Caco-2 (cell line): ENCODE measurements around the gene MAN2C1. TPM values are rescaled to one million over a fixed set of nuclear protein-coding genes. Genes with fewer than 3 reads are reported as not detected.

Experiments
- BruUV-seq: library from RNA; stranded (reverse); fragments of 400-500 nt; replicated peaks from 2 replicates; lab custom pipeline; 2021; lab: Mats Ljungman, UMichigan
- CTCF ChIA-PET: fragments of 300-600 bp; sonication (Branson Sonifier 250); formaldehyde crosslinking; loops from one replicate; lab custom pipeline; 2022; ENCODE audit warnings: antibody characterized with exemption; lab: Charles Lee
- POLR2A ChIA-PET: fragments of 300-600 bp; sonication (Branson Sonifier 250); formaldehyde crosslinking; loops from one replicate; lab custom pipeline; 2022; ENCODE audit warnings: antibody characterized with exemption; lab: Charles Lee
- DNase-seq, 2 experiments: peaks; one replicate each; pipeline versions ENCODE4 v3.0.0 to v3.0.0-alpha.2; 2020 to 2022
- H3K27me3 ChIP-seq: replicated peaks from 2 replicates; pipeline ENCODE4 v1.6.0; 2011; ENCODE audit warnings: low read length; ENCODE audit not compliant: control insufficient read depth, insufficient read depth
- H3K36me3 ChIP-seq: 2 replicates; pipeline ENCODE4 v1.5.1; 2011; ENCODE audit warnings: low read length; ENCODE audit not compliant: control insufficient read depth, insufficient read depth
- H3K4me1 ChIP-seq: fragments of 250-450 bp; sonication (Bioruptor Pico); 2 replicates; pipeline ENCODE4 v1.5.1; 2020; ENCODE audit warnings: mild to moderate bottlenecking
- H3K4me3 ChIP-seq: 2 replicates; pipeline ENCODE4 v1.5.1; 2011; ENCODE audit warnings: low read depth, mild to moderate bottlenecking, control low read depth, low read length
- H3K9me3 ChIP-seq: fragments of 250-450 bp; sonication (Bioruptor Pico); 2 replicates; pipeline ENCODE4 v1.5.1; 2020; ENCODE audit warnings: mild to moderate bottlenecking, moderate library complexity
- H3K27ac Mint-ChIP-seq: one replicate; pipeline ENCODE4 v1.8.0; 2022; ENCODE audit warnings: mixed read lengths; ENCODE audit not compliant: unreplicated experiment
- H3K27me3 Mint-ChIP-seq: one replicate; pipeline ENCODE4 v1.8.0; 2022; ENCODE audit warnings: mixed read lengths; ENCODE audit not compliant: insufficient read depth, unreplicated experiment
- H3K36me3 Mint-ChIP-seq: one replicate; pipeline ENCODE4 v1.8.0; 2022; ENCODE audit warnings: mild to moderate bottlenecking, mixed read lengths; ENCODE audit not compliant: insufficient read depth, unreplicated experiment
- H3K4me1 Mint-ChIP-seq: one replicate; pipeline ENCODE4 v1.8.0; 2022; ENCODE audit warnings: low read depth, mixed read lengths; ENCODE audit not compliant: unreplicated experiment
- H3K4me3 Mint-ChIP-seq: one replicate; pipeline ENCODE4 v1.8.0; 2022; ENCODE audit warnings: mild to moderate bottlenecking, moderate library complexity, mixed read lengths; ENCODE audit not compliant: unreplicated experiment
- H3K9me3 Mint-ChIP-seq: one replicate; pipeline ENCODE4 v1.8.0; 2022; ENCODE audit warnings: mixed read lengths; ENCODE audit not compliant: unreplicated experiment
- intact Hi-C: fragments of 100-400 bp; cut with micrococcal nuclease; formaldehyde crosslinking; loops from one replicate; pipeline ENCODE4 v1.10.0; 2022; ENCODE audit not compliant: unreplicated experiment
- total RNA-seq: library from RNA; stranded (reverse); gene quantifications from 2 replicates; pipeline ENCODE4 v1.2.3, GENCODE V29; 2022
- TF ChIP-seq, protein P1 (sequence below), 2 experiments: fragments of 200-600 bp in 1 of 2; IDR thresholded peaks; 1 replicate in 1 of 2; 2 replicates in 1 of 2; pipeline versions ENCODE4 v1.5.1 to v1.8.0; 2011 to 2022; ENCODE audit warnings: antibody characterized with exemption in 1 of 2, control low read depth in 1 of 2, inconsistent platforms in 1 of 2, low read depth in 1 of 2, low read length in 1 of 2, mild to moderate bottlenecking in 1 of 2, moderate library complexity in 1 of 2; ENCODE audit not compliant: insufficient read depth in 1 of 2, severe bottlenecking in 1 of 2, unreplicated experiment in 1 of 2

Gene MAN2C1
- total RNA-seq, 1 experiment from 2014 or later, result 140 TPM

- intact Hi-C loops, result no loop called here
These were observed 4.6 kb downstream of the MAN2C1 start for GRCh38 chr15:75363786-75364185.

DNA sequence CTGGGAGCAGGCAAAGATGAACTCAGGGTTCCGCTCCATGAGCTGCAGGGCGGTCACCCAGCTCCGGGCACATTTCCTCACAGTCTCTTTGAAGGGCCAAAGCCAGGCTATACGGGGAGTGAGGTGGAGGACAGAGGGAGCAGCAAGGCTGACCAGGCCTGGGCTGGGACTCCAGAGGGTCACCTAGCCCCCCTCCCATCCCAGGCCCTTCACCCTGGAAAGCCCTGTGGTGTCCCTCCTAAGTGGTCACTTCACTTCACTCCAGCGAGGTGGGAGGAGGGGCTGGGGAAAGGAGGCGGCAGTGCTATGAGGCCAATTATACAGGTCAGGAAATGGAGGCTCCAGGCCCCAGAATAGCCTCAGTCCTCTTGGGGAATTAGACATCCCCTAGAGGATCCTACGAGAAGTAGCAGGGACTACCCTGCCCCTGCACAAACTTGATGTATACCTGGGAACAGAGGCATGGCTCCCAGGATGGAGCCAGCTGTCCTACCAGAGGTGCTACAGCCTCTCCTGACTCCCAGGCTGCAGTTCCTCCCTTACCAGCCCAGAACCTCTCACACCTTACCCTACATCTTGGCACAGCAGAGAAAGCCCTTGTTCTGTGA lies 5.7 kb downstream of the MAN2C1 start:
- BruUV-seq, result no TSS peak
- DNase-seq, result no peak
- ChIA-PET POLR2A (interaction anchor here (0.5 kb wide), 1 partner anchor 200 kb away, joined by 3 read pairs; no protein-coding TSS in a partner anchor), CTCF (interaction anchor here (0.5 kb wide), 1 partner anchor 356 kb away, joined by 7 read pairs; no protein-coding TSS in a partner anchor)
- Mint-ChIP-seq H3K36me3 (peaks cover 16% of the 10 kb centered on the region), H3K27me3 (no peaks in the 10 kb centered on the region), H3K4me3 (no peak overlapping the region), H3K4me1 (no peaks in the 10 kb centered on the region), H3K9me3 (no peaks in the 10 kb centered on the region), H3K27ac (no peak overlapping the region)
- Histone ChIP-seq H3K9me3 (no peaks in the 10 kb centered on the region), H3K36me3 (no peaks in the 10 kb centered on the region), H3K27me3 (no peaks in the 10 kb centered on the region), H3K4me1 (peaks cover 4% of the 10 kb centered on the region; the same call in 1 of the 2 replicates), H3K4me3 (no peak overlapping the region)
- intact Hi-C loops, result no loop called here
- TF ChIP-seq, protein P1, sequence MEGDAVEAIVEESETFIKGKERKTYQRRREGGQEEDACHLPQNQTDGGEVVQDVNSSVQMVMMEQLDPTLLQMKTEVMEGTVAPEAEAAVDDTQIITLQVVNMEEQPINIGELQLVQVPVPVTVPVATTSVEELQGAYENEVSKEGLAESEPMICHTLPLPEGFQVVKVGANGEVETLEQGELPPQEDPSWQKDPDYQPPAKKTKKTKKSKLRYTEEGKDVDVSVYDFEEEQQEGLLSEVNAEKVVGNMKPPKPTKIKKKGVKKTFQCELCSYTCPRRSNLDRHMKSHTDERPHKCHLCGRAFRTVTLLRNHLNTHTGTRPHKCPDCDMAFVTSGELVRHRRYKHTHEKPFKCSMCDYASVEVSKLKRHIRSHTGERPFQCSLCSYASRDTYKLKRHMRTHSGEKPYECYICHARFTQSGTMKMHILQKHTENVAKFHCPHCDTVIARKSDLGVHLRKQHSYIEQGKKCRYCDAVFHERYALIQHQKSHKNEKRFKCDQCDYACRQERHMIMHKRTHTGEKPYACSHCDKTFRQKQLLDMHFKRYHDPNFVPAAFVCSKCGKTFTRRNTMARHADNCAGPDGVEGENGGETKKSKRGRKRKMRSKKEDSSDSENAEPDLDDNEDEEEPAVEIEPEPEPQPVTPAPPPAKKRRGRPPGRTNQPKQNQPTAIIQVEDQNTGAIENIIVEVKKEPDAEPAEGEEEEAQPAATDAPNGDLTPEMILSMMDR (IDR thresholded peaks at IDR 0.05; ENCODE audit: insufficient read depth in 1 of 2, low read depth in 1 of 2, low read length in 1 of 2, severe bottlenecking in 1 of 2, unreplicated experiment in 1 of 2), result no peak

More at GRCh38 chr15:75363786-75364185, 4.6 kb downstream of the MAN2C1 start:
- no peaks in the 10 kb centered on the region for H3K9me3 ChIP-seq
- Mint-ChIP-seq H3K4me1 (no peaks in the 10 kb centered on the region), H3K27me3 (no peaks in the 10 kb centered on the region), H3K4me3 (no peak overlapping the region), H3K27ac (no peak overlapping the region), H3K9me3 (no peaks in the 10 kb centered on the region), H3K36me3 (peaks cover 26% of the 10 kb centered on the region)
- TF ChIP-seq, protein P1 (IDR thresholded peaks at IDR 0.05; ENCODE audit: insufficient read depth in 1 of 2, low read depth in 1 of 2, low read length in 1 of 2, severe bottlenecking in 1 of 2, unreplicated experiment in 1 of 2), result no peak
- ChIA-PET CTCF (no interaction called here), POLR2A (no interaction called here)
- no TSS peak for BruUV-seq
- no peaks in the 10 kb centered on the region for H3K36me3 ChIP-seq
- no peak for DNase-seq
- no peak overlapping the region for H3K4me3 ChIP-seq
- no peaks in the 10 kb centered on the region for H3K27me3 ChIP-seq
- H3K4me1 ChIP-seq, result peaks cover 4% of the 10 kb centered on the region; the same call in 1 of the 2 replicates

DNA sequence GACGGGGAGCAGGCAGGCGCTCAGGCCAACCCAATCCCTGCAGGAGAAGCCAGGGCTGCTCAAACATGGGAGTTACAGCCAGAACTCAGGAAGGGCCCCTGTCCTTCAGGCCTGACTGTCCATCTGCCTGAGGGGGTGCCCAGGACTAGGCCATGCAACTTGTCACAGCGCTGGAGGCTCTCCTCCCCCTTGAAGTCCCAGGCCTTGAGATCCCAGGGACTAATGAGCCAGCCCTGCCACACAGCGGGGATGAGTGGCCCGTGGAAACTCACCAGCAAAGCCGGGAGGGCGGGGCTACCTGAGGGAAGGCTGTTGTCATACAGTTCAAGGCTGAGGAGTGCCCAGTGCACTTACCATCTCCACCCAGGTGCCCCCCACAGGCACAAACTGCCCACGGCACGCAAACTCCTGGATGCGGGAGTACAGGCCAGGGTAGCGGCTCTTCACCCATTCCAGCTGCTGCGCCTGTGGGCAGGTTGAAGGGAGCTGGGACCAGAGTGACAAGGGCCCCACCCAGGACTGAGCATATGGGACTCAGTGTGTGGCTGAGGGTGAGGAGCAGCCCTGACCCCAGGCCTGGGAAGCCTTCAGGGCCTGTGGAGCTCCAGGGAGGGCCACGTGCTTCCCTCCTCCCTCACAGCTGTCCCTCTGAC lies 6.3 kb downstream of the MAN2C1 start:
- intact Hi-C loops, result no loop called here
- H3K36me3 ChIP-seq, result no peaks in the 10 kb centered on the region
- H3K27me3 Mint-ChIP-seq, result no peaks in the 10 kb centered on the region
- no peak for DNase-seq
- ChIA-PET CTCF (interaction anchor here (0.5 kb wide), 1 partner anchor 357 kb away, joined by 7 read pairs; no protein-coding TSS in a partner anchor), POLR2A (interaction anchor here (0.5 kb wide), 1 partner anchor 200 kb away, joined by 3 read pairs; no protein-coding TSS in a partner anchor)
- no peak overlapping the region for H3K27ac Mint-ChIP-seq
- H3K9me3 ChIP-seq, result no peaks in the 10 kb centered on the region
- H3K9me3 Mint-ChIP-seq, result no peaks in the 10 kb centered on the region
- H3K4me3 ChIP-seq, result no peak overlapping the region
- TF ChIP-seq, protein P1 (IDR thresholded peaks at IDR 0.05; ENCODE audit: insufficient read depth in 1 of 2, low read depth in 1 of 2, low read length in 1 of 2, severe bottlenecking in 1 of 2, unreplicated experiment in 1 of 2), result no peak
- H3K36me3 Mint-ChIP-seq, result peaks cover 13% of the 10 kb centered on the region
- no TSS peak for BruUV-seq
- H3K4me1 ChIP-seq, result no peaks in the 10 kb centered on the region
- no peaks in the 10 kb centered on the region for H3K4me1 Mint-ChIP-seq
- H3K27me3 ChIP-seq, result no peaks in the 10 kb centered on the region
- H3K4me3 Mint-ChIP-seq, result no peak overlapping the region
